Kidney epithelial cell (primary cell): ENCODE data around the gene STAT5B. TPM values are rescaled to one million over a fixed set of nuclear protein-coding genes. Genes with fewer than 3 reads are reported as not detected.

Experiments used
- DNase-seq: peaks from one replicate; pipeline ENCODE4 v3.0.0-alpha.2; 2010; ENCODE audit warnings: low read depth
- H3K27me3 ChIP-seq: 2 replicates; pipeline ENCODE4 v1.6.0; 2011; ENCODE audit warnings: low read length; ENCODE audit not compliant: control insufficient read depth, insufficient read depth
- H3K36me3 ChIP-seq: 2 replicates; pipeline ENCODE4 v1.5.1; 2011; ENCODE audit warnings: low read length; ENCODE audit not compliant: control insufficient read depth, insufficient read depth
- H3K4me3 ChIP-seq: 2 replicates; pipeline ENCODE4 v1.5.1; 2011; ENCODE audit warnings: low read depth, mild to moderate bottlenecking, control low read depth, low read length
- CTCF ChIP-seq: IDR thresholded peaks from 2 replicates; pipeline ENCODE4 v1.5.1; 2011; ENCODE audit warnings: mild to moderate bottlenecking, moderate library complexity, low read length, control low read depth, inconsistent platforms; ENCODE audit not compliant: insufficient read depth, poor library complexity, severe bottlenecking
- total RNA-seq: library from RNA; depleted of rRNA; stranded (reverse); fragments of >200 nt; gene quantifications from 2 replicates; pipeline ENCODE4 v1.2.3, GENCODE V29; 2015

STAT5B gene
- total RNA-seq, 1 donor from 2014 or later = 27.5 TPM

- Histone ChIP-seq H3K27me3 (no peaks in the 10 kb centered on the region), H3K36me3 (no peaks in the 10 kb centered on the region), H3K4me3 (no peak overlapping the region)
- DNase-seq = no peak
- TF ChIP-seq CTCF = no peak
These were observed 20.7 kb downstream of the STAT5B start for GRCh38 chr17:42255445-42255844.

GRCh38 chr17:42253578-42253977 lies 22.6 kb downstream of the STAT5B start:
- H3K4me3 ChIP-seq = no peak overlapping the region
- TF ChIP-seq CTCF = no peak
- no peaks in the 10 kb centered on the region for H3K36me3 ChIP-seq
- H3K27me3 ChIP-seq = no peaks in the 10 kb centered on the region
- DNase-seq = no peak

- Histone ChIP-seq H3K36me3 (no peaks in the 10 kb centered on the region), H3K4me3 (no peak overlapping the region), H3K27me3 (no peaks in the 10 kb centered on the region)
- no peak for TF ChIP-seq CTCF
- no peak for DNase-seq
These were observed 23.3 kb downstream of the STAT5B start for GRCh38 chr17:42252597-42253550.

GRCh38 chr17:42251115-42251514 lies 25.1 kb downstream of the STAT5B start:
- H3K36me3 ChIP-seq = no peaks in the 10 kb centered on the region
- no peak for TF ChIP-seq CTCF
- H3K4me3 ChIP-seq = no peak overlapping the region
- no peaks in the 10 kb centered on the region for H3K27me3 ChIP-seq
- no peak for DNase-seq

- DNase-seq = no peak
- H3K4me3 ChIP-seq = no peak overlapping the region
- H3K27me3 ChIP-seq = no peaks in the 10 kb centered on the region
- TF ChIP-seq CTCF = no peak
- no peaks in the 10 kb centered on the region for H3K36me3 ChIP-seq
These were observed 26.3 kb downstream of the STAT5B start for GRCh38 chr17:42249681-42250446.
